ENCODE results near the gene ZNF385B. TPM values are rescaled to one million over a fixed set of nuclear protein-coding genes. Genes with fewer than 3 reads are reported as not detected.

Gene ZNF385B
- total RNA-seq, 5 donors from 2014 or later (not counting 1 experiment from before 2014, with no cell fraction given) = 0.12 TPM; not detected in 4

Other genes starting within 250 kb of the ZNF385B start
- gene CWC22, start 145.7 kb upstream of the ZNF385B start, total RNA-seq = 10 to 100 TPM; 16.1 to 24.1 (median 22.6) TPM

Data from T-cell (primary cell).